GM12872 (cell line): ENCODE results near the gene AHCYL1.
A peak's percentile ranks its signal among the peaks of the same experiment; 100 is the strongest.

ENCODE experiments used
- TF ChIP-seq, protein P1 (sequence below): IDR thresholded peaks from 3 replicates; pipeline ENCODE4 v1.5.1; 2011; ENCODE audit warnings: low read depth, mild to moderate bottlenecking, low read length, moderate library complexity; ENCODE audit not compliant: insufficient read depth

The AHCYL1 gene

GRCh38 chr1:110059133-110059863 lies 74.7 kb downstream of the AHCYL1 start:
- TF ChIP-seq, protein P1, sequence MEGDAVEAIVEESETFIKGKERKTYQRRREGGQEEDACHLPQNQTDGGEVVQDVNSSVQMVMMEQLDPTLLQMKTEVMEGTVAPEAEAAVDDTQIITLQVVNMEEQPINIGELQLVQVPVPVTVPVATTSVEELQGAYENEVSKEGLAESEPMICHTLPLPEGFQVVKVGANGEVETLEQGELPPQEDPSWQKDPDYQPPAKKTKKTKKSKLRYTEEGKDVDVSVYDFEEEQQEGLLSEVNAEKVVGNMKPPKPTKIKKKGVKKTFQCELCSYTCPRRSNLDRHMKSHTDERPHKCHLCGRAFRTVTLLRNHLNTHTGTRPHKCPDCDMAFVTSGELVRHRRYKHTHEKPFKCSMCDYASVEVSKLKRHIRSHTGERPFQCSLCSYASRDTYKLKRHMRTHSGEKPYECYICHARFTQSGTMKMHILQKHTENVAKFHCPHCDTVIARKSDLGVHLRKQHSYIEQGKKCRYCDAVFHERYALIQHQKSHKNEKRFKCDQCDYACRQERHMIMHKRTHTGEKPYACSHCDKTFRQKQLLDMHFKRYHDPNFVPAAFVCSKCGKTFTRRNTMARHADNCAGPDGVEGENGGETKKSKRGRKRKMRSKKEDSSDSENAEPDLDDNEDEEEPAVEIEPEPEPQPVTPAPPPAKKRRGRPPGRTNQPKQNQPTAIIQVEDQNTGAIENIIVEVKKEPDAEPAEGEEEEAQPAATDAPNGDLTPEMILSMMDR = no peak

DNA sequence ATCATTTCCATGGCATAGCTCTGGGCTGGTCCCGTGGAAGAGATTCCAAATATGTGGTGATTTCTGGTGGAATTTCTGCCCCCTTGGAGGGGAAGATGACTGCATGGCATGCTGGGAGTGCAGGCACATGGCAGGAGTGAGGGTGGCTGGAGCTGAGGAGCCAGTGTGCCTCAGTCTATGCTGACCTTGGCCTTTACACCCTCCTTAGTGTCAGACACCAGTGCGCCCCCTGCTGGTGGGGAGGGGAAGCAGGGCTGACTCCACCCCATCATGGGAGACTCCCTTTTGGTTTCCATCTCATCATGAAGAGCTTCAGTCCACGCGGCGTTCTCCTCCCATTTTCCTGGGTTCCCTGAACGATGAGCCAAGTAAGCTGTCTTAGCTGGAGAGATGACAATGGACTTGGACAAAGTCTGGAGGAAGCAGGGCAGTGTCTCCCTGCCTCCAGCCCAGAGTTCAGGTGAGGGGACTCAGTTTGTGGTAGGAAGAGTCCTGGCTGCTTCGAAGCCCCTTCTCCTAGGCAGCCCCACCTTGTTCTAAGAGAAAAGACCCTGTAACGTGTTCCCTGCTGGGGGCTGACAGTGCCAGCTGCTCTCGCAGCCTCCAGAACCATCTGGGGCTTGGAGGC lies 75.6 kb downstream of the AHCYL1 start:
- TF ChIP-seq, protein P1 = peak; percentile 99

GRCh38 chr1:110060662-110061060 lies 76.1 kb downstream of the AHCYL1 start:
- TF ChIP-seq, protein P1 = no peak

DNA sequence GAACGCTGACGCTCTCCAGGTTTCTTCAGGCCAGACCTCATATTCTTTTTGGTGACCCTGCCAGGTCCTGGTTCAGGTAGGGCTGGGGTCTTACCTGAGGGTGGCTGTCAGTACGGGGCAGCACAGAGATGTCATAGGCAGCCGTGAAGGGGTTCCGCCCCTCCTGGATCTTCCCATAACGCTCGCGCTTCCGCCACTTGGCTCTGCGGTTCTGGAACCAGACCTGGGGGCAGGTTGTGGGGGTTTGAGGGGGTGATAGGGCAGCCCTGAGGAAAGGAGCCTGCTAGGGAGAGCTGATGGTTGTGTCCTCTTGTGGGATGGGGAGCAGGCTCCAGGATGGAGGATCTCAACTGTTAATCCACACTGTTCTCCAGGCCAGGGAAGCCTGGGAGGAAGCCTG lies 76.8 kb downstream of the AHCYL1 start:
- TF ChIP-seq, protein P1 = no peak

- TF ChIP-seq, protein P1 = no peak
These were observed 78.0 kb downstream of the AHCYL1 start for GRCh38 chr1:110062612-110063011.

GRCh38 chr1:110063781-110064180 lies 79.2 kb downstream of the AHCYL1 start:
- TF ChIP-seq, protein P1 = no peak

DNA sequence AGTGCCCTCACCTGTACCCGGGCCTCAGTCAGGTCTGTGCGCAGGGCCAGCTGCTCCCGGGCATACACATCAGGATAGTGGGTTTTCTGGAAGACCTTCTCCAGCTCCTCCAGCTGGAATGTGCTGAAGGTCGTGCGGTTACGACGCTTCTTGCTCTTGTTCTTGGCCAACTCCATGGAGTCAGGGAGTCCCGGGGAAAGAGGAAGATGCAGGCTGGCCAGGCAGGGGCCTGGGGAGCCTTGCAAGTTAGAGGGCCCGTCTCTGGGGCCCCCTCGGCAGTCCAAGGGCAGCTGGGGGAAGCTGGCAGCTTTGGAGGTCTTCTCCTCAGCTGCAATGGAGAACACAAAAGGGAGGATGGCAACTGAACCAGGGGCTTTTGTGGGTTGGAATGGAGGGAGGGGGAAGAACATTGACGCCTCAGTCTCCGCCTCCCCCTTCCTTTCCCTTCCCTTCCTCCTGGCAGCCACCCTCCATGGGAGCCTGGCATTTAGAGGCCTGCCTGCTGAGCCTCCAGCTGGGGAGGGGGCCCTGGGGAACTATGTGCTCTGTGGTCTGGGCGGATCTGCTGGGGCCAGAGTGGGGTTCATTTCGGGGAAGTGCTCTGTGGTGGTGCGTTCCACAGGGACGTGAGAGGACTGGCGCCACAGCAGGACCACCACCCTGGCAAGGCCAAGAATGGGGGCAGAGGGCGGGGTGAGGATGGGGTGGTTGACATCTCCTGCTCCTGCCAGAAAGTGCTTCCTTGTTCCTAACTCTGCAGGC lies 80.2 kb downstream of the AHCYL1 start:
- TF ChIP-seq, protein P1 = no peak
